PC-9 (cell line): ENCODE results near the gene RSAD1. TPM values are rescaled to one million over a fixed set of nuclear protein-coding genes. Genes with fewer than 3 reads are reported as not detected.

Experiments
- BruUV-seq: library from RNA; stranded (reverse); fragments of 400-500 nt; replicated peaks from 2 replicates; lab custom pipeline; 2021; lab: Mats Ljungman, UMichigan
- CTCF ChIA-PET: fragments of 300-600 bp; sonication (Branson Sonifier 250); formaldehyde crosslinking; loops from one replicate; lab custom pipeline; 2022; ENCODE audit warnings: antibody characterized with exemption; lab: Charles Lee
- POLR2A ChIA-PET: fragments of 300-600 bp; sonication (Branson Sonifier 250); formaldehyde crosslinking; loops from one replicate; lab custom pipeline; 2022; ENCODE audit warnings: antibody characterized with exemption; ENCODE audit not compliant: unreplicated experiment; lab: Charles Lee
- DNase-seq, 2 experiments: peaks; one replicate each; pipeline versions ENCODE4 v3.0.0 to v3.0.0-alpha.2; 2015 to 2022; ENCODE audit warnings: mixed read lengths in 1 of 2
- H2AFZ ChIP-seq: fragments of 200-600 bp; sonication (generic); 2 replicates; pipeline ENCODE4 v1.8.1; 2017; ENCODE audit warnings: antibody characterized with exemption
- H3F3A ChIP-seq: fragments of 200-600 bp; sonication (generic); 2 replicates; pipeline ENCODE4 v1.8.1; 2017; ENCODE audit warnings: antibody characterized with exemption, mild to moderate bottlenecking, low read depth; ENCODE audit not compliant: insufficient read depth
- H3K27ac ChIP-seq: fragments of 200-600 bp; sonication (generic); 2 replicates; pipeline ENCODE4 v1.6.1; 2016; ENCODE audit warnings: mixed run types
- H3K27me3 ChIP-seq: fragments of 200-600 bp; sonication (generic); 2 replicates; pipeline ENCODE4 v1.6.1; 2016; ENCODE audit warnings: low read depth, mixed run types; ENCODE audit not compliant: insufficient read depth
- H3K36me3 ChIP-seq: fragments of 200-600 bp; sonication (generic); 2 replicates; pipeline ENCODE4 v1.6.1; 2016; ENCODE audit warnings: low read depth, mixed run types
- H3K4me1 ChIP-seq: fragments of 200-600 bp; sonication (generic); replicated peaks from 2 replicates; pipeline ENCODE4 v1.6.1; 2016; ENCODE audit warnings: mixed run types; ENCODE audit not compliant: insufficient read depth
- H3K4me2 ChIP-seq: fragments of 200-600 bp; sonication (generic); 2 replicates; pipeline ENCODE4 v1.6.1; 2017; ENCODE audit warnings: mixed run types
- H3K4me3 ChIP-seq: fragments of 200-600 bp; sonication (generic); 2 replicates; pipeline ENCODE4 v1.6.1; 2016; ENCODE audit warnings: mixed run types
- H3K79me2 ChIP-seq: fragments of 200-600 bp; sonication (generic); 2 replicates; pipeline ENCODE4 v1.6.1; 2017; ENCODE audit warnings: low read depth, mixed run types
- H3K9me2 ChIP-seq: fragments of 200-600 bp; sonication (generic); 2 replicates; pipeline ENCODE4 v1.8.1; 2017; ENCODE audit warnings: mild to moderate bottlenecking; ENCODE audit not compliant: insufficient read depth
- H3K9me3 ChIP-seq: fragments of 200-600 bp; sonication (generic); 2 replicates; pipeline ENCODE4 v1.8.1; 2016; ENCODE audit warnings: low read depth; ENCODE audit not compliant: insufficient read depth
- H4K20me1 ChIP-seq: fragments of 200-600 bp; sonication (generic); 2 replicates; pipeline ENCODE4 v1.8.1; 2017; ENCODE audit not compliant: insufficient read depth
- CTCF ChIP-seq: fragments of 200-600 bp; sonication (generic); conservative IDR thresholded peaks from 2 replicates; pipeline ENCODE4 v1.6.1; 2017; ENCODE audit warnings: mixed run types, antibody characterized with exemption, mild to moderate bottlenecking, moderate library complexity
- EZH2 ChIP-seq: fragments of 200-600 bp; sonication (generic); IDR thresholded peaks from 2 replicates; pipeline ENCODE4 v1.8.0; 2017; ENCODE audit warnings: antibody characterized with exemption, low read depth
- intact Hi-C: fragments of 100-400 bp; cut with micrococcal nuclease; formaldehyde crosslinking; loops from one replicate; pipeline ENCODE4 v1.10.0; 2022; ENCODE audit not compliant: unreplicated experiment
- total RNA-seq: library from RNA; stranded (reverse); gene quantifications from 2 replicates; pipeline ENCODE4 v1.2.3, GENCODE V29; 2021

RSAD1 gene
- total RNA-seq, 1 experiment from 2014 or later = 15.1 TPM

GRCh38 chr17:50482110-50482509 lies 3.5 kb downstream of the RSAD1 start:
- no peak overlapping the region for H3K4me2 ChIP-seq
- H4K20me1 ChIP-seq = no peaks in the 10 kb centered on the region; the same call in none of the 2 replicates
- peaks cover 16% of the 10 kb centered on the region for H3K79me2 ChIP-seq
- CTCF ChIA-PET = no interaction called here
- no peak overlapping the region for H3K4me3 ChIP-seq
- POLR2A ChIA-PET = interaction anchor here (0.5 to 0.6 kb wide), 2 partner anchors 41 to 72 kb away, joined by 3 read pairs; no protein-coding TSS in a partner anchor
- TF ChIP-seq EZH2 = no peak
- no peaks in the 10 kb centered on the region for H3K9me3 ChIP-seq
- no peaks in the 10 kb centered on the region for H3K27me3 ChIP-seq
- H3K4me1 ChIP-seq = peaks cover 35% of the 10 kb centered on the region
- DNase-seq = no peak
- peaks cover 51% of the 10 kb centered on the region for H3F3A ChIP-seq
- H3K9me2 ChIP-seq = no peaks in the 10 kb centered on the region
- BruUV-seq = no TSS peak
- H2AFZ ChIP-seq = no peak overlapping the region
- intact Hi-C loops = loop anchor here (1.0 to 2.0 kb wide), 6 partner anchors 19 to 360 kb away; partner anchors contain the start of gene SPATA20
- H3K27ac ChIP-seq = no peak overlapping the region
- 0 out of 2 replicates have a peak, but pooled peaks cover 5% of the 10 kb centered on the region for H3K36me3 ChIP-seq

GRCh38 chr17:50482516-50482915 lies 3.9 kb downstream of the RSAD1 start:
- Histone ChIP-seq H3K36me3 (0 out of 2 replicates have a peak, but pooled peaks cover 5% of the 10 kb centered on the region), H3K4me1 (peaks cover 39% of the 10 kb centered on the region), H3K79me2 (peaks cover 16% of the 10 kb centered on the region), H4K20me1 (no peaks in the 10 kb centered on the region; the same call in none of the 2 replicates), H3K27ac (peak overlapping the region; percentile 46), H3K9me3 (no peaks in the 10 kb centered on the region), H2AFZ (no peak overlapping the region), H3K9me2 (no peaks in the 10 kb centered on the region), H3F3A (peaks cover 54% of the 10 kb centered on the region), H3K27me3 (no peaks in the 10 kb centered on the region), H3K4me2 (peak overlapping the region; percentile 64), H3K4me3 (no peak overlapping the region)
- intact Hi-C loops = loop anchor here (1.0 to 2.0 kb wide), 6 partner anchors 19 to 360 kb away; partner anchors contain the start of gene SPATA20
- peak; percentile 98 for TF ChIP-seq CTCF
- TF ChIP-seq EZH2 = no peak
- BruUV-seq = no TSS peak
- ChIA-PET CTCF (no interaction called here), POLR2A (no interaction called here)
- DNase-seq = peak; percentile 90 to 95

- intact Hi-C loops = loop anchor here (2.0 kb wide), 1 partner anchor 212 kb away; no protein-coding TSS in a partner anchor
- H3K9me2 ChIP-seq = no peaks in the 10 kb centered on the region
- no peak for TF ChIP-seq EZH2
- TF ChIP-seq CTCF = no peak
- ChIA-PET CTCF (interaction anchor here (0.5 kb wide), 1 partner anchor 234 kb away, joined by 5 read pairs; no protein-coding TSS in a partner anchor), POLR2A (interaction anchor here (0.6 kb wide), 1 partner anchor 210 kb away, joined by 5 read pairs; no protein-coding TSS in a partner anchor)
- H2AFZ ChIP-seq = no peak overlapping the region
- peaks cover 45% of the 10 kb centered on the region for H3K4me1 ChIP-seq
- peaks cover 48% of the 10 kb centered on the region for H3F3A ChIP-seq
- H4K20me1 ChIP-seq = no peaks in the 10 kb centered on the region; the same call in none of the 2 replicates
- H3K9me3 ChIP-seq = no peaks in the 10 kb centered on the region
- H3K36me3 ChIP-seq = 0 out of 2 replicates have a peak, but pooled peaks cover 5% of the 10 kb centered on the region
- no peak overlapping the region for H3K4me3 ChIP-seq
- DNase-seq = no peak
- peaks cover 16% of the 10 kb centered on the region for H3K79me2 ChIP-seq
- H3K4me2 ChIP-seq = peak overlapping the region; percentile 64; the same call in 1 of the 2 replicates
- no peak overlapping the region for H3K27ac ChIP-seq
- BruUV-seq = no TSS peak
- no peaks in the 10 kb centered on the region for H3K27me3 ChIP-seq
Measured at GRCh38 chr17:50483266-50483665, 4.6 kb downstream of the RSAD1 start.
